ENCODE data around the gene RNU11.
"Not testable (repeated sequence)": the region's sequence is repeated elsewhere in the genome, so short reads cannot be mapped to it uniquely, and the experiment has no call there.

RNU11 gene

DNA sequence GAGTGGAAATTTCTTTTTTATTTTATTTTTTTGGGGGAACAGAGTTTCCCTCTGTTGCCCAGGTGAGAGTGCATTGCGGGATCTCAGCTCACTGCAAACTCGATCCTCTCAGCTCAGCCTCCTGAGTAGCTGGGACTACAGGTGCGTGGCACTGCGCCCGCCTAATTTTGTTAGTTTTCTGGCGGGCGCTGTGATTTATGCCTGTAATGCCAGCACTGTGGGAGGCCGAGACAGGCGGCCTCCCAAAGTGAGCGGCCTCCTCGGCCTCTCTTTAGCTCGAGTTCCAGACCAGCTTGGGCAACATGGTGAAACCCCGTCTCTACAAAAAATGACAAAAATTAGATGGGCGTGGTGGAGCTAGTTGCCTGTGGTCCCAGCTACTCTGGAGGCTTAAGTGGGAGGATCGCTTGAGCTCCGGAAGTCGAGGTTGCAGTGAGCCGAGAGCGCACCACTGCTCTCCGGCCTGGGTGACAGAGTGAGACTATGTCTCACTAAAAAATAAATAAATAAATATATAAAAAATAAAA lies 22.9 kb downstream of the RNU11 start:
- Histone ChIP-seq H3K27me3 (ENCODE audit: insufficient read depth, low read length) (no peaks in the 10 kb centered on the region), H3K36me3 (ENCODE audit: insufficient read depth, low read length) (no peaks in the 10 kb centered on the region), H3K9me3 (ENCODE audit: low read length) (no peaks in the 10 kb centered on the region), H2AFZ (ENCODE audit: low read depth, low read length) (no peak overlapping the region), H3K4me1 (ENCODE audit: insufficient read depth, low read length) (peaks cover 10% of the 10 kb centered on the region), H3K4me3 (ENCODE audit: low read length) (no peak overlapping the region)

DNA sequence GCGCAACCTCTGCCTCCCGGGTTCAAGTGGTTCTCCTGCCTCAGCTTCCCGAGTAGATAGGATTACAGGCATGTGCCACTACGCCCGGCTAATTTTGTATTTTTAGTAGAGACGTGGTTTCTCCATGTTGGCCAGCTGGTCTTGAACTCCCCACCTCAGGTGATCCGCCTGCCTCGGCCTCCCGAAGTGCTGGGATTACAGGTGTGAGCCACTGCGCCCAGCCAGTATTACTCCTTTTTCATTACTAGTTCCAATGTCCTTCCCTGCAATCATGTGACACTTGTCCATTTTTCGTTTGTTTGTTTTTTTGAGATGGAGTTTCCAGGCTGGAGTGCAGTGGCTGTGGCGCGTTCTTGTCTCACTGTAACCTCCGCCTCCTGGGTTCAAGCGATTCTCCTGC lies 24.6 kb downstream of the RNU11 start:
- H3K4me3 ChIP-seq (ENCODE audit: low read length); H2AFZ ChIP-seq (ENCODE audit: low read depth, low read length); H3K27me3 ChIP-seq (ENCODE audit: insufficient read depth, low read length); H3K36me3 ChIP-seq (ENCODE audit: insufficient read depth, low read length); H3K4me1 ChIP-seq (ENCODE audit: insufficient read depth, low read length); H3K9me3 ChIP-seq (ENCODE audit: low read length): not testable (repeated sequence)

DNA sequence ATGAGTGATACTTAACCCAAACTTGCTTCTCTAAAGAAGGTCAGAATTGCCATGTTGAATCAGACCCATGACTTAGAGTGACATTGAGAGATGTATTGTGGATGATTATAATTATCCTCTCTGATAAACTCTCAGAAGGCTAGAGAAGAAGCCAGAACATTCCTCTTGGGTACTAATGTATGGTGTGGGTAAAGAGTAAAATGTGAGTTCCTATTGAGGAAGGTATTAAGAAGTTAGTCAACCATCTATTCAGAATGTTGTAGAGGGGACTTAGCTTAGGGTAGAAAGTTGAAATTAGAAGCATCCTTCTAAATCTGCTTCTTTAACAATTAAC lies 27.5 kb downstream of the RNU11 start:
- Histone ChIP-seq H3K27me3 (ENCODE audit: insufficient read depth, low read length) (no peaks in the 10 kb centered on the region), H3K4me1 (ENCODE audit: insufficient read depth, low read length) (no peaks in the 10 kb centered on the region), H3K4me3 (ENCODE audit: low read length) (no peak overlapping the region), H3K36me3 (ENCODE audit: insufficient read depth, low read length) (no peaks in the 10 kb centered on the region), H3K9me3 (ENCODE audit: low read length) (no peaks in the 10 kb centered on the region), H2AFZ (ENCODE audit: low read depth, low read length) (no peak overlapping the region)

DNA sequence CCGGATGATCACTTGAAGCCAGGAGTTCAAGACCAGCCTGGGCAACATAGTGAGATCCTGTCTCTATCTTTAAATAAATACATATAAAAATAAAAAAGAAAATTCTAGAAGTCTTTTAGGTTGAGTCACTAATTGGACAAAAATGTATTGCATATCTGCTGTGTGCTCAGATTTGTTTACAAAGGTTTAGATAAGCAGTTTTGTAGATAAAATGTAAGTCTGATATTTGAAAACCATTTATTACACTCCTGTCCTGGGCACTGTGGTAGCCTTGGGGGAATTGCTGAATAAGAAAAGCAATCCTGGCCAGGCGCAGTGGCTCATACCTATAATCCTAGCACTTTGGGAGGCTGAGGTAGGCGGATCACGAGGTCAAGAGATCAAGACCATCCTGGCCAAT lies 31.8 kb downstream of the RNU11 start:
- Histone ChIP-seq H3K4me1 (ENCODE audit: insufficient read depth, low read length) (no peaks in the 10 kb centered on the region), H3K4me3 (ENCODE audit: low read length) (no peak overlapping the region), H2AFZ (ENCODE audit: low read depth, low read length) (no peak overlapping the region), H3K9me3 (ENCODE audit: low read length) (no peaks in the 10 kb centered on the region), H3K36me3 (ENCODE audit: insufficient read depth, low read length) (peaks cover 12% of the 10 kb centered on the region), H3K27me3 (ENCODE audit: insufficient read depth, low read length) (no peaks in the 10 kb centered on the region)

DNA sequence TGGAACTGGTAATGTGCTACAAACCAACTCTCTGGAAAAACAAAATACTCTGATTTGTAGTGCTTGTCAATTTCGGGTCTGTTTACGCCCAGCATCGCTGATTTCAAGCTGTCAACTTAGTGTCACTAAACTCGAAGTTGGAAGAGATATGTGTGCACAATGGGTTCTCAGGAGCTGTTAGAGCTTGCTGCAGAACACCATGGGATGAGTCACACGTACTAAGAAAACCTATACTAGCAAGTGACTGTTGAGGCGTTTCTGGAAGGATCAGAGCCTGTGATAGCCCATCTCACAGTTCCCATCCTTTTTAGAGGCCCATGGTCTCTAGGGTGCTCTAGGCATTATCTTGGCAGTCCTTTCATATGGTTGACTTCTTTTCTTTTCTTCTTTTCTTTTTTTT lies 34.4 kb downstream of the RNU11 start:
- Histone ChIP-seq H3K4me1 (ENCODE audit: insufficient read depth, low read length) (no peaks in the 10 kb centered on the region), H2AFZ (ENCODE audit: low read depth, low read length) (no peak overlapping the region), H3K27me3 (ENCODE audit: insufficient read depth, low read length) (no peaks in the 10 kb centered on the region), H3K4me3 (ENCODE audit: low read length) (no peak overlapping the region), H3K36me3 (ENCODE audit: insufficient read depth, low read length) (peaks cover 22% of the 10 kb centered on the region), H3K9me3 (ENCODE audit: low read length) (no peaks in the 10 kb centered on the region)

DNA sequence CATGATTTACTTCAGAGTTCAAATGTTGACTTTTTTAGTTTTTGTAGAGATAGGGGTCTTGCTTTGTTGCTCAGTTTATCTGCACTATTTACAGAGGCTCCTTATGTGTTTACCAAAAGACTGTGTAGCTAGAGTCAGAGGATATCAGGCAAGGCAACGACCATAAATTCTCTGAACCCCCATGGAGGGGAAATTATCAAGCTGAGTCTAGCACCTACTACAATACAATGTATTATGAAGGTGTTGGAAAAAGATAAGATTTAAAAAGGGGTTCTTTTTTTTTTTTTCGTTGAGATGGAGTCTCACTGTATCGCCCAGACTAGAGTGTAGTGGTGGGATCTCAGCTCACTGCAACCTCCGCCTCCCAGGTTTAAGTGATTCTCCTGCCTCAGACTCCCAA lies 36.5 kb downstream of the RNU11 start:
- Histone ChIP-seq H3K9me3 (ENCODE audit: low read length) (no peaks in the 10 kb centered on the region), H3K27me3 (ENCODE audit: insufficient read depth, low read length) (no peaks in the 10 kb centered on the region), H3K4me1 (ENCODE audit: insufficient read depth, low read length) (no peaks in the 10 kb centered on the region), H3K4me3 (ENCODE audit: low read length) (no peak overlapping the region), H3K36me3 (ENCODE audit: insufficient read depth, low read length) (peaks cover 23% of the 10 kb centered on the region), H2AFZ (ENCODE audit: low read depth, low read length) (no peak overlapping the region)

DNA sequence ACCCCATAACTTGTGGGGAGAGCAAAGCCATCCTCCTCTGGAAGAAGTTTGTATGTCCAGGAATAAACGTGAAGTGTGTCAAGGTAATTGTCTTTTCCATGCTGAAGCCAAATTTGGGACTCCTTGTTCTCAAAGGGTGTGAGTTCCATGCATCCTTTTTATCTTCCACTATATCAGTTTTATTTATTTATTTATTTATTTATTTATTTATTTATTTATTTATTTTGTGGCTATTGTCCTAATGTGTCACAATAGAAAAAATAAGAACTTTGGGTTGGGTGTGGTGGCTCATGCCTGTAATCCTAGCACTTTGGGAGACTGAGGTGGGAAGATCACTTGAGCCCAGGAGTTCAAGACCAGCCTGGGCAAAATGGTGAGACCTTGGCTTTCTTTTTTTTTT lies 43.2 kb downstream of the RNU11 start:
- H3K4me3 ChIP-seq (ENCODE audit: low read length); H3K27me3 ChIP-seq (ENCODE audit: insufficient read depth, low read length); H3K4me1 ChIP-seq (ENCODE audit: insufficient read depth, low read length); H3K9me3 ChIP-seq (ENCODE audit: low read length); H2AFZ ChIP-seq (ENCODE audit: low read depth, low read length): not testable (repeated sequence)
- peaks cover 34% of the 10 kb centered on the region for H3K36me3 ChIP-seq (ENCODE audit: insufficient read depth, low read length)
